Activated CD4-positive, alpha-beta T cell treated with anti-CD3 and anti-CD28 coated beads for 36 hours (primary cell): ENCODE data around the gene SORCS2. TPM values are rescaled to one million over a fixed set of nuclear protein-coding genes. Genes with fewer than 3 reads are reported as not detected.

Experiments
- ATAC-seq: fragments of 200-7000 bp; cut with Tn5 transposase; one replicate; pipeline ENCODE4 v1.10.0; 2021; ENCODE audit warnings: mild to moderate bottlenecking, moderate library complexity
- CTCF ChIA-PET: fragments of 350-600 bp; sonication (Branson Sonifier 250); formaldehyde crosslinking; loops from one replicate; lab custom pipeline; 2021; ENCODE audit warnings: antibody characterized with exemption; lab: Charles Lee
- POLR2A ChIA-PET: fragments of 350-600 bp; sonication (Branson Sonifier 250); formaldehyde crosslinking; loops from one replicate; lab custom pipeline; 2021; ENCODE audit warnings: antibody characterized with exemption, inconsistent platforms; lab: Charles Lee
- DNase-seq: peaks from one replicate; pipeline ENCODE4 v3.0.0-alpha.2; 2020
- H3K27ac Mint-ChIP-seq: one replicate; pipeline ENCODE4 v1.8.0; 2021; ENCODE audit warnings: mixed read lengths
- H3K27me3 Mint-ChIP-seq: one replicate; pipeline ENCODE4 v1.8.0; 2021; ENCODE audit warnings: mixed read lengths
- H3K36me3 Mint-ChIP-seq: one replicate; pipeline ENCODE4 v1.8.0; 2021; ENCODE audit warnings: low read depth, mixed read lengths
- H3K4me1 Mint-ChIP-seq: one replicate; pipeline ENCODE4 v1.8.0; 2021; ENCODE audit warnings: mixed read lengths
- H3K4me3 Mint-ChIP-seq: one replicate; pipeline ENCODE4 v1.8.0; 2021; ENCODE audit warnings: mild to moderate bottlenecking, moderate library complexity, mixed read lengths
- H3K9me3 Mint-ChIP-seq: one replicate; pipeline ENCODE4 v1.8.0; 2021; ENCODE audit warnings: low read depth, mixed read lengths
- intact Hi-C, 2 experiments: fragments of 100-400 bp; cut with DNase I in 1 of 2; cut with micrococcal nuclease in 1 of 2; formaldehyde crosslinking; loops; one replicate each; pipeline versions ENCODE4 v1.14.2 to v1.15.1; 2022 to 2024; cut with DNase I, micrococcal nuclease
- total RNA-seq, 2 experiments: library from RNA; stranded (reverse); gene quantifications; one replicate each; pipeline ENCODE4 v1.2.3, GENCODE V29; 2021

SORCS2 gene
- total RNA-seq, 2 experiments from 2014 or later = 0.04 TPM; not detected in 1

DNA sequence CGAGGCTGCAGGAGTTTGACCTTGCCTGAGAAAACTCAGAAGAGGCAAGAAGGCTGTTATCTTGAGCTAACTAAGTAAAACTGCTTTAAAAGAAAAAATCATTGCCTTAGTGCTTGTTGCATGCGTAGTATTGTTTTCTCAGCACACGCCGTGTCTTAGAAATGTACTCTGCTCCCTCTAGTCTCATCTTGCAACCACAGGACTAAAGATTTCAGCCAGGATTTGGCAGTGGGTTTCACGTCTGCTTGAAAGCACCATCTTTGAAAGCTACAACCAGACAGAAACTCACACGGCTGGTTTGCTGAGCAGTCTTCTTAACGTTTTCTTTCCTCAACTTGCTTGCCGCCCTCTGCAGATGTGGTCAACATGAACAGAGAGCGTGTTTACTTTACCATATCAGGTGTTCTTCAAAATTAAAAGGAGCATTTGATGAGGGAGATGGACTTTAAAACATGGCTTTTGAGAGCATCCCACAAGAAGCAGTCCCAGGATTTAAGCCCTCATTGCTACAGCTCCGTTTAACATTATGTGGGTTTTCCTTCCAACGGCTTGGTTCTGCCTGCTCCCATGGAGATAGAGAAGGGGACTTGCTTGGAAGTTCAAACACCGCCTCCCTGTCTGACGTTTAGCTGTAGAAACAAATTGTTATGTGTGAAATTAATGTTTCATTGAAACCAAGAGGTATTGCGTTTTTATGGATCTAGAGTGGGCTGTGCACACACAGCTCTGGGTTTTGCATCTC is 3.4 kb downstream of the SORCS2 start:
- POLR2A ChIA-PET = no interaction called here
- ATAC-seq (no peak), DNase-seq (no peak)
- Mint-ChIP-seq H3K4me3 (no peak overlapping the region), H3K27ac (no peak overlapping the region), H3K4me1 (no peaks in the 10 kb centered on the region), H3K9me3 (no peaks in the 10 kb centered on the region), H3K27me3 (peaks cover 38% of the 10 kb centered on the region), H3K36me3 (no peaks in the 10 kb centered on the region)
- intact Hi-C loops = loop anchor here (10.0 kb wide), 1 partner anchor 789 kb away; no protein-coding TSS in a partner anchor
- CTCF ChIA-PET = interaction anchor here (3.5 kb wide), 1 partner anchor 140 kb away, joined by 13 read pairs; no protein-coding TSS in a partner anchor

DNA sequence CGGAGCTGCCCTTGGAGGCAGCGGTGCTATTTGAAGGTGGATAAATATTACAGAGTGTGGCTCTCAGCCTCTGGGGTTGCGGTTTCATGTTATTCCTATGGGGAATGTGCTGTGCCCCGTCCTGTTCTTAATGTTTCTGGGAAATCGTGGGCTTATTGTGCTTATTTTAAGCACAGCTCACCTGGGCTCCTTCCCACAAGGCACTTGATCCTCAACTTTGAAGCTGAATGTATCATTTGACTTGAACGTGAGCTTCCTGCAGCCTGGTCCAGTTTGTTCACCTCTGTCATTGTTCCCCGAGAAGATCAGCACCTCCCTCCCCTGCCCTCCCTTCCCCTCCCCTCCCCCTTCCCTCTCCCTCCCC is 3.9 kb downstream of the SORCS2 start:
- intact Hi-C loops = loop anchor here (10.0 kb wide), 1 partner anchor 789 kb away; no protein-coding TSS in a partner anchor
- CTCF ChIA-PET = interaction anchor here (3.5 kb wide), 1 partner anchor 140 kb away, joined by 13 read pairs; no protein-coding TSS in a partner anchor
- H3K27ac Mint-ChIP-seq = no peak overlapping the region
- no peaks in the 10 kb centered on the region for H3K36me3 Mint-ChIP-seq
- ATAC-seq = no peak
- no peak overlapping the region for H3K4me3 Mint-ChIP-seq
- no peaks in the 10 kb centered on the region for H3K4me1 Mint-ChIP-seq
- H3K9me3 Mint-ChIP-seq = no peaks in the 10 kb centered on the region
- no peak for DNase-seq
- peaks cover 39% of the 10 kb centered on the region for H3K27me3 Mint-ChIP-seq
- POLR2A ChIA-PET = no interaction called here

DNA sequence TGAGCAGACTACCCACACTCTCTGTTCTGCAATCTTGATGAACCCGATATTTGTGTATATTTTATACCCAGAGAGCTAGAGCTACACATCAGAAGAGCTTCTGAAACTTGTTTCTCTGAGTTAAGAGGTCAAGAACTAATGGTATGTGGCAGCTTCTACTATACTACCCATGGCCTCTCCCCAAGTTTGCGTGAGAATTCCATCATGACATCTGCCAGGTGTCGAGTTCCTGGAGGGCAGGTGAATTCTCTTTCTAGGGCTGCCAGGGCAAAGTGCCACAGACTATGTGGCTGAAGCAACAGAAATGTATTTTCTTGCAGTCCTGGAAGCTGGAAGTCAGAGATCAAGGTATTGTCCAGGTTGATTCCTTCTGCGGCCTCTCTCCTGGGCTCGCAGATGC is 4.4 kb downstream of the SORCS2 start:
- H3K36me3 Mint-ChIP-seq = no peaks in the 10 kb centered on the region
- intact Hi-C loops = loop anchor here (10.0 kb wide), 1 partner anchor 788 kb away; no protein-coding TSS in a partner anchor
- POLR2A ChIA-PET = no interaction called here
- no peaks in the 10 kb centered on the region for H3K9me3 Mint-ChIP-seq
- H3K27ac Mint-ChIP-seq = no peak overlapping the region
- H3K4me1 Mint-ChIP-seq = no peaks in the 10 kb centered on the region
- DNase-seq (no peak), ATAC-seq (no peak)
- no peak overlapping the region for H3K4me3 Mint-ChIP-seq
- CTCF ChIA-PET = interaction anchor here (0.5 to 3.5 kb wide), 2 partner anchors 139 to 166 kb away, joined by 3 to 13 read pairs; no protein-coding TSS in a partner anchor
- H3K27me3 Mint-ChIP-seq = peaks cover 41% of the 10 kb centered on the region

DNA sequence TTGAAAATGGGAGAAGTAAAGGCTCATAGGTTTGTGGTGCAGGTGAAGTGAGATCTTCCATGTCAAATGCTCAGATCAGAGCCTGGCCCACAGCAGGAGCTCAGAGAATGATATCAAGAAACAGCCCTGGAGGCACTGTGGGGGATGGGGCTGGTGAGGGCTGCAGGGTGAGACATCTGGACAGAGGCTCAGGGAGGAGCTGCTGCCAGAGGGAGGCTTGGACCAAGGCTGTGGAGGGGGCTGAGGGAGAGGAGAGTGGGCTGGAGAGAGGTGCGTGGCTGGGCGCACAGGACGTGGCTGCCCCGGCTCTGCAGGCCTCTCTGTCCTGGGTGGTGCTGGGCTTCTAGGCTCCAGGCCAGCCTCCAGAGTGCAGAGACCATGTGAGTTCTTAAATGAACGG is 5.6 kb downstream of the SORCS2 start:
- CTCF ChIA-PET = interaction anchor here (0.6 to 1.1 kb wide), 2 partner anchors 26 to 71 kb away, joined by 3 to 4 read pairs; no protein-coding TSS in a partner anchor

DNA sequence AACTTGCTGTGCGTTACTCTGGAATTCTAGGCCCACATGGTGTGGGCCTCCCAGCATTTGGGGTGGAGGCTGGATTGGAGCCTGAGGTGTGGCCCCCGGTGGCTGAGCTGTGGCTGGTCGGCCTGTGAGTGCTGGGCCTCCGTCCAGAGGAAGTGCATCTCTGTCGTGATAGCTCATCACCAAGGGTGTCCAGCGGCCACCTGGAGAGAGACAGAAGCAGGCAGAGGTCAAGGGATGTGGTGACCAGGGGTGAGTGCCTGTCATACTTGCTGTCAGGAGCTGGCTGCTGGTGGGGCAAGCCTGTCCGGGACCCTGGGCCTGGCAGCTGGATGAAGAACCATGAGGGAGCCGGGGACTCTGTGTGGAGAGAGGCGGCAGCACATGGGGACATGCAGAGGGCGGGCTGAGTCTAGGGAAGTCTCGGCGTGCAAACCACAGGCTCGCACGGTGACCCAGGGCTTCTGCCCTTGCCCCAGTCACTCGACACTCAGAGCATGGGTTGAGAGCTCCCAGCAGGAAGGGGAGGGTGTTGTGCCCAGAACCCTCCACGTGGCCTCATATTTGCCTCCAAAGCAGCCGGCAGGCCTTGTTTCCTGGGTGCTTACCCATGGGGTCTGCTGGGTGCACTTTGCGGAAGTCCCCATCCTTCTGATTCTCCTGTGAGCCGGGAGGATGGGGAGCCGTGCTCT is 6.2 kb downstream of the SORCS2 start:
- Mint-ChIP-seq H3K27ac (no peak overlapping the region), H3K27me3 (peaks cover 40% of the 10 kb centered on the region), H3K36me3 (no peaks in the 10 kb centered on the region), H3K4me3 (no peak overlapping the region), H3K4me1 (no peaks in the 10 kb centered on the region), H3K9me3 (no peaks in the 10 kb centered on the region)
- POLR2A ChIA-PET = no interaction called here
- intact Hi-C loops = loop anchor here (10.0 kb wide), 1 partner anchor 786 kb away; no protein-coding TSS in a partner anchor
- no peak for ATAC-seq
- CTCF ChIA-PET = interaction anchor here (0.5 to 1.1 kb wide), 2 partner anchors 27 to 91 kb away, joined by 3 read pairs; no protein-coding TSS in a partner anchor
- no peak for DNase-seq

More for the DNA sequence above, 5.6 kb downstream of the SORCS2 start:
- Mint-ChIP-seq H3K4me3 (no peak overlapping the region), H3K4me1 (no peaks in the 10 kb centered on the region), H3K9me3 (no peaks in the 10 kb centered on the region), H3K27ac (no peak overlapping the region), H3K36me3 (no peaks in the 10 kb centered on the region), H3K27me3 (peaks cover 44% of the 10 kb centered on the region)
- DNase-seq (no peak), ATAC-seq (no peak)
- POLR2A ChIA-PET = no interaction called here
- intact Hi-C loops = loop anchor here (10.0 kb wide), 1 partner anchor 787 kb away; no protein-coding TSS in a partner anchor

DNA sequence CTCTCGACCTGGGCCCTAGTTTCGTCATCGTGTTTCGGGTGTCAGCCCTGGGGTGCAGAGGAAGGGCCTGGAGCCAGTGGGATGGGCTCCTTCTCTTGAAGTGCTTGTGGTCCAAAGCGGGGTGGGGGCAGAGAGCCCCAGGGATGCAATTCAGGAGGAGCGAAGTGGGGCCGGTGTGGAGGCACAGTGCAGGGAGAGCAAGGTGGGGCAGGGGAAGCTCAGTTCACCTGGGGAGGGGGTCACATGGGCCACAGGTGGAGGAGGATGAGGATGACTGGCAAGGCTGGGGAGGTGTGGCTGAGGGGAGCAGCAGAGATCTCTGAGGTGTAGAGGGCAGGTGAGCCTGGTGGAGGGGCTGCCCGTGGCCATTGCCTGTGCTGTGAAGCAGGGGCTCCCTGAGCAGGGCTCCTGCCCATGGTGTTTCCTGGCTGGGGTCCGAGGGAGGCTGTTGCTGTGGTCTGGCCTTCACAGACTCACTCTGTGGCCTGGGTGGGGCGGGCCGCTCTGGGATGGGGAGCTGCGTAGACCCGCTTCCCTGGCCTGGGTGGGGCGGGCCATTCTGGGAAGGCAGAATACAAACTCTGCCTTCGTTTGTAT is 6.9 kb downstream of the SORCS2 start:
- intact Hi-C loops = loop anchor here (10.0 kb wide), 1 partner anchor 786 kb away; no protein-coding TSS in a partner anchor
- Mint-ChIP-seq H3K27ac (no peak overlapping the region), H3K27me3 (peaks cover 36% of the 10 kb centered on the region), H3K4me1 (no peaks in the 10 kb centered on the region), H3K9me3 (no peaks in the 10 kb centered on the region), H3K4me3 (no peak overlapping the region), H3K36me3 (no peaks in the 10 kb centered on the region)
- CTCF ChIA-PET = interaction anchor here (0.5 kb wide), 1 partner anchor 91 kb away, joined by 3 read pairs; no protein-coding TSS in a partner anchor
- ATAC-seq = no peak
- no peak for DNase-seq
- POLR2A ChIA-PET = no interaction called here

DNA sequence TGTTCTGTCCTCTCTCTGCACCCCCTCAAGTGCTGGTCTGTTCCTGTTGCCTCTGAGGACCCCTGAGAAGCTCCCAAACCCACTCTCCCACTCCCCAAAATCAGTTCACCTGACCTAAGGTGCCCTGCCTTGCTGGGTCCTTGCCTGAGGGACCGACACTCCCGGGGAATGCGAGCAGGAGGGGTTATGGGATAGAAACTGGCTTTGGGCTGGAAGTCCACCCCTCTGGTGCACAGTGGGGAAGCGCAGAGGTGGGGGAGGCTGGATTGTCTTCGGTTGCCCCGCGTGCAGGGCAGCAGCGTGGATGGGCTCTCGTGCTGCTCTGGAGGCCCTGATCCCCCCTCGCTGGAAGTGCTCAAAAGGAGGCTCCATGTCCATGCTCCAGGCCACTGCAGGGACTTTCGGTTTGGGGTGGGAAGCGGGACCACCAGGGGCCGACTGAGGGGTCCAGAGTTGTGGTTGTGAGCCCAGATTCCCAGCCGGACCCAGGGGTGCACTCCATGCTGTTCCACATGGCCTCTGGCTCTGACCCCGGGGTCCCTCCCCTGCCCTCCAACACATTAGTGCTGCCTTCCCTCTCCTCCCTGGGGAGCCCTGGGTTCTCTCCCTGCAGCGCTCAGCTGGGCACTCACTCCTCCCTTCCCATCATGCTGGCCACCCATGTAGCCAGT is 7.6 kb downstream of the SORCS2 start:
- intact Hi-C loops = loop anchor here (10.0 kb wide), 1 partner anchor 785 kb away; no protein-coding TSS in a partner anchor
- DNase-seq = no peak
- Mint-ChIP-seq H3K36me3 (no peaks in the 10 kb centered on the region), H3K4me3 (no peak overlapping the region), H3K27me3 (peaks cover 29% of the 10 kb centered on the region), H3K4me1 (no peaks in the 10 kb centered on the region), H3K27ac (no peak overlapping the region), H3K9me3 (no peaks in the 10 kb centered on the region)
- ChIA-PET POLR2A (no interaction called here), CTCF (no interaction called here)
- no peak for ATAC-seq

DNA sequence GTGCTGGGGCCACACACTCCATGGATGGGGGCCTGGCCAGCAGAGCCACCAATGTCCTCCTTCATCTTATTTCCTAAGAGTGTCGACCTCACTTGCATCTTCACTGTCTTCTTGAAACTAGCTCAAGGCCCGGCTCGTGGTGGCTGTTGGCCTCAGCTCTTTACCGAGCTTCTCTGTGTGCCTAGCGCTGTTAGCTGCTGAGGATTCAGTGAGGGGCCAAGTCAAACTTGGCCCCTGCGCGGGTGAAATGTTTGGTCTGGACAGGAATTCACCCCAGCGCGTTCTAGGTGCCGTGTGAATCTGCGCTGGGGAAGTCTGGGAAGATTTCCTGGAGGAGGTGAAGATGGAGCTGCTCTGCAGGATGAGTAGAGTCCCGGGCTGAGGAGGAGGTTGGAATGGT is 8.5 kb downstream of the SORCS2 start:
- no peak for ATAC-seq
- intact Hi-C loops = no loop called here
- peaks cover 26% of the 10 kb centered on the region for H3K27me3 Mint-ChIP-seq
- H3K9me3 Mint-ChIP-seq = no peaks in the 10 kb centered on the region
- DNase-seq = no peak
- no peak overlapping the region for H3K27ac Mint-ChIP-seq
- no peak overlapping the region for H3K4me3 Mint-ChIP-seq
- POLR2A ChIA-PET = no interaction called here
- CTCF ChIA-PET = interaction anchor here (0.8 kb wide), 1 partner anchor 135 kb away, joined by 3 read pairs; no protein-coding TSS in a partner anchor
- no peaks in the 10 kb centered on the region for H3K36me3 Mint-ChIP-seq
- H3K4me1 Mint-ChIP-seq = no peaks in the 10 kb centered on the region

DNA sequence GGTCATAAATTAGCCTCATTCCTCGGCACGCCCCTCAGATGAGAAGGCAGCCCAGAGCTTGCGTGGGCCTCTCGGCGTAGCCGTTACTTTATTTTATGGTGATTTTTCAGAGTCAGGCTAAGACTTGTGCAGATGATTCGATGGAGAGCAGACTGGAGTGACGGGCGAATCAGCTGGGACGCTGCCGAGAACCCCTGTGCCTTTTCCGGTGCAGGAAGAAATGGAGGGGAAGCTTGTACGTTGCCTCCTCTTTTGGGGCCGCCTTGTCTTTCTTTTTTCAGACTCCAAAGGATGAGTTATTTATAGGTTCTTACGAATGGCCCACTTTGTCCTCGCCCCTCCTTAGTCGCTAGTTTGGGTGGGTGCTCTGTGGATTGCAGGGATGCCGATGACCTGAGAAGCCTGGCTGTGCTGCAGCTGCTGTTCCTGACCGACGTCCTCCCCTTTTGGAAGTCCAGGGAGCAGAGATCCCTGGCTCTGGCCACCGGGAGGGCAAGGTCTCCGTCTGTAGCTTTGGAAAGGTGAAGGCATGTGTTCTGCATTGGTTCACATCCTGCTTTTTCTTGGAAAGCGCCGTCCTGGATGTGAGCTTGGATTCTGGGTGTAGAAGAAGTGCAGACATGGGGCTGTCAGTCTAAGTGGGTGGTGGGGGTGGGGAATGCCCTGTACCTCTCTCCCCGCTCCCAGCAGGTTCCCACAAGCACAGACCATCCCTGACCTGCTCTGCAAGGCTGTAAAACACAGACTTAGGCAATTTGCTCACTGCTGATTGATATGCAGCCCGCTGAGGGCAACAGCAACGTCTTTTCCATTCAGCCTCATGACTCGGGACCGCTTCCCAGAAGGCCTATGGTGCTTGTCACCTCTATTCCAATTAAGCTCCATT is 9.3 kb downstream of the SORCS2 start:
- Mint-ChIP-seq H3K27ac (no peak overlapping the region), H3K4me1 (no peaks in the 10 kb centered on the region), H3K36me3 (no peaks in the 10 kb centered on the region), H3K27me3 (peaks cover 23% of the 10 kb centered on the region), H3K4me3 (no peak overlapping the region), H3K9me3 (no peaks in the 10 kb centered on the region)
- no peak for ATAC-seq
- CTCF ChIA-PET = interaction anchor here (0.6 to 1.9 kb wide), 3 partner anchors 8 to 1175 kb away, joined by 3 to 6 read pairs (median 5); no protein-coding TSS in a partner anchor
- intact Hi-C loops = no loop called here
- no peak for DNase-seq
- POLR2A ChIA-PET = no interaction called here

DNA sequence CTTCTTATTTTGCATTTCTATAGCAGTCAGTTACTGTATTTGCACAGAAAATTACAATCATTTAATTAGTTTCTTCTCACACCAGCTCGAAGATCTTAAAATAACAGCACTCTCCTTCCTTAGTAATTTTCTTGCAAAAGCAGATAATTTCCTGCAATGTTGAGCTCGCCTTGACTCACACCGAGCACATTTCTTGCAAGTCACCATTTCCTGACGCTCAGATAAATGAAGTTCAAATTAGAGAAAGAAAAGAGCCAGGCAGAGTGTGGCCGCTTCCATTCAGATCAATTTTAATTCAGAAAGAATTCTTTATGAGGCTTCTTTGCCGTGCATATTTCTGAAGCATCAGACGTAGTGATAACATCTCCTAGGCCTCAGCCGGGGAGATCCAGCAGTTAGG is 10.1 kb downstream of the SORCS2 start:
- H3K9me3 Mint-ChIP-seq = no peaks in the 10 kb centered on the region

More for the DNA sequence above, 10.1 kb downstream of the SORCS2 start:
- CTCF ChIA-PET = interaction anchor here (0.6 to 1.9 kb wide), 2 partner anchors 9 to 1176 kb away, joined by 5 to 6 read pairs; no protein-coding TSS in a partner anchor
- POLR2A ChIA-PET = no interaction called here
- Mint-ChIP-seq H3K4me3 (no peak overlapping the region), H3K27me3 (peaks cover 18% of the 10 kb centered on the region), H3K27ac (no peak overlapping the region), H3K4me1 (no peaks in the 10 kb centered on the region), H3K36me3 (no peaks in the 10 kb centered on the region)
- DNase-seq (no peak), ATAC-seq (no peak)
- intact Hi-C loops = no loop called here
